WTC11 (cell line): ENCODE measurements around the gene REEP2. TPM values are rescaled to one million over a fixed set of nuclear protein-coding genes. Genes with fewer than 3 reads are reported as not detected.
A peak's percentile ranks its signal among the peaks of the same experiment; 100 is the strongest.
"Not testable (repeated sequence)": the region's sequence is repeated elsewhere in the genome, so short reads cannot be mapped to it uniquely, and the experiment has no call there.

Experiments
- ATAC-seq: fragments of 200-7000 bp; cut with Tn5 transposase; 2 replicates; pipeline ENCODE4 v1.10.0; 2021; ENCODE audit warnings: mild to moderate bottlenecking, moderate library complexity
- Bru-seq: library from RNA; stranded (reverse); fragments of 400-500 nt; gene quantifications from one replicate; lab custom pipeline; 2021; lab: Mats Ljungman, UMichigan
- CTCF ChIA-PET: fragments of 300-600 bp; sonication (Branson Sonifier 250); formaldehyde crosslinking; loops from one replicate; lab custom pipeline; 2021; ENCODE audit warnings: antibody characterized with exemption; lab: Charles Lee
- POLR2A ChIA-PET: fragments of 350-600 bp; sonication (Branson Sonifier 250); formaldehyde crosslinking; loops from one replicate; lab custom pipeline; 2021; ENCODE audit warnings: antibody characterized with exemption; lab: Charles Lee
- DNase-seq: peaks from one replicate; pipeline ENCODE4 v3.0.0; 2021; ENCODE audit warnings: low spot score
- H3K27ac Mint-ChIP-seq: 2 replicates; pipeline ENCODE4 v1.8.0; 2021; ENCODE audit warnings: mixed read lengths
- H3K27me3 Mint-ChIP-seq: 2 replicates; pipeline ENCODE4 v1.8.0; 2021; ENCODE audit warnings: low read depth, mild to moderate bottlenecking, moderate library complexity, mixed read lengths
- H3K36me3 Mint-ChIP-seq: 2 replicates; pipeline ENCODE4 v1.8.0; 2021; ENCODE audit warnings: mixed read lengths
- H3K4me1 Mint-ChIP-seq: 2 replicates; pipeline ENCODE4 v1.8.0; 2022; ENCODE audit warnings: mixed read lengths
- H3K4me3 Mint-ChIP-seq: 2 replicates; pipeline ENCODE4 v1.8.0; 2021; ENCODE audit warnings: mild to moderate bottlenecking, moderate library complexity, mixed read lengths
- H3K9me3 Mint-ChIP-seq: 2 replicates; pipeline ENCODE4 v1.8.0; 2021; ENCODE audit warnings: mixed read lengths
- ATF1 ChIP-seq: sonication (generic); formaldehyde crosslinking; IDR thresholded peaks from 2 replicates; pipeline ENCODE4 v1.8.1; 2023; ENCODE audit warnings: mild to moderate bottlenecking, moderate library complexity, missing genetic modification reagents
- ATF2 ChIP-seq: sonication (generic); formaldehyde crosslinking; IDR thresholded peaks from 2 replicates; pipeline ENCODE4 v1.8.1; 2022; ENCODE audit warnings: low read depth, missing genetic modification reagents, borderline replicate concordance
- CBFB ChIP-seq: sonication (generic); formaldehyde crosslinking; IDR thresholded peaks from 2 replicates; pipeline ENCODE4 v1.8.1; 2022; ENCODE audit warnings: mild to moderate bottlenecking, low read depth, missing genetic modification reagents
- CREM ChIP-seq: sonication (generic); formaldehyde crosslinking; IDR thresholded peaks from 2 replicates; pipeline ENCODE4 v1.8.1; 2022; ENCODE audit warnings: mild to moderate bottlenecking, missing genetic modification reagents, moderate library complexity
- E2F4 ChIP-seq: sonication (generic); formaldehyde crosslinking; IDR thresholded peaks from 2 replicates; pipeline ENCODE4 v1.8.1; 2022; ENCODE audit warnings: low read depth, mild to moderate bottlenecking, moderate library complexity, missing genetic modification reagents, borderline replicate concordance
- ELF4 ChIP-seq: sonication (generic); formaldehyde crosslinking; IDR thresholded peaks from 2 replicates; pipeline ENCODE4 v1.8.1; 2022; ENCODE audit warnings: low read depth, mild to moderate bottlenecking, moderate library complexity, missing genetic modification reagents
- GRHL2 ChIP-seq: fragments of 250-450 bp; sonication (Bioruptor Pico); IDR thresholded peaks from 2 replicates; pipeline ENCODE4 v1.8.0; 2022; ENCODE audit warnings: mild to moderate bottlenecking, moderate library complexity; ENCODE audit not compliant: insufficient replicate concordance, severe bottlenecking
- HMGA2 ChIP-seq: fragments of 250-450 bp; sonication (Bioruptor Pico); IDR thresholded peaks from 2 replicates; pipeline ENCODE4 v1.4.0; 2021; ENCODE audit warnings: mild to moderate bottlenecking, moderate library complexity
- IRF2 ChIP-seq: sonication (generic); formaldehyde crosslinking; IDR thresholded peaks from 2 replicates; pipeline ENCODE4 v1.8.0; 2022; ENCODE audit warnings: low read depth, missing genetic modification reagents, borderline replicate concordance
- MLX ChIP-seq: sonication (generic); formaldehyde crosslinking; IDR thresholded peaks from 2 replicates; pipeline ENCODE4 v1.8.1; 2023; ENCODE audit warnings: mild to moderate bottlenecking, missing genetic modification reagents, moderate library complexity
- NFATC4 ChIP-seq: fragments of 250-450 bp; sonication (Bioruptor Pico); IDR thresholded peaks from 2 replicates; pipeline ENCODE4 v1.9.0; 2021; ENCODE audit warnings: mild to moderate bottlenecking
- RELA ChIP-seq: sonication (generic); formaldehyde crosslinking; IDR thresholded peaks from 2 replicates; pipeline ENCODE4 v1.8.1; 2022; ENCODE audit warnings: missing genetic modification reagents, mild to moderate bottlenecking, borderline replicate concordance
- TP53 ChIP-seq: sonication (generic); formaldehyde crosslinking; IDR thresholded peaks from 2 replicates; pipeline ENCODE4 v1.8.1; 2023; ENCODE audit warnings: mild to moderate bottlenecking, missing genetic modification reagents
- ZMAT4 ChIP-seq: fragments of 250-450 bp; sonication (Bioruptor Pico); IDR thresholded peaks from 2 replicates; pipeline ENCODE4 v1.9.0; 2021; ENCODE audit warnings: mild to moderate bottlenecking
- ZNF416 ChIP-seq: fragments of 250-450 bp; sonication (Bioruptor Pico); IDR thresholded peaks from 2 replicates; pipeline ENCODE4 v1.9.0; 2021; ENCODE audit warnings: mild to moderate bottlenecking, inconsistent platforms
- long read RNA-seq, 3 experiments: library from RNA in 1 of 3; library from capped mRNA in 1 of 3; library from polyadenylated mRNA in 1 of 3; unstranded in 2 of 3; stranded (forward) in 1 of 3; transcript quantifications; one replicate each; pipeline ENCODE4 v2.0.0, GENCODE V29; 2021
- total RNA-seq: library from RNA; stranded (reverse); gene quantifications from 3 replicates; pipeline ENCODE4 v1.2.3, GENCODE V29; 2021

Gene REEP2
- total RNA-seq (47.7 to 51.1 TPM (median 50.9 TPM) in 3 replicates), Bru-seq, nascent RNA (percentile 56 among the genes with signal in this experiment)
- long read RNA-seq, experiment 1, transcript REEP2-202 (8 exons, 2,170 nt) = major isoform, 139 of 189 reads
- long read RNA-seq, experiment 1, transcript REEP2-201 (8 exons, 2,099 nt) = minor isoform, 17 of 189 reads
- long read RNA-seq, experiment 1, partial matches to known transcripts = 4 of 189 reads
- long read RNA-seq, experiment 1, other reads (novel, unspliced or antisense) = 28 of 189 reads
- long read RNA-seq, experiment 2, transcript REEP2-201 (8 exons, 2,099 nt) = minor isoform, 6 of 64 reads
- long read RNA-seq, experiment 2, transcript REEP2-202 (8 exons, 2,170 nt) = major isoform, 24 of 64 reads
- long read RNA-seq, experiment 2, partial matches to known transcripts = 25 of 64 reads
- long read RNA-seq, experiment 2, other reads (novel, unspliced or antisense) = 5 of 64 reads
- long read RNA-seq, experiment 3 = 0 reads

- ATAC-seq = peak; percentile 72
- ChIA-PET POLR2A (interaction anchor here (0.6 kb wide), 1 partner anchor 130 kb away, joined by 5 read pairs; no protein-coding TSS in a partner anchor), CTCF (interaction anchor here (1.3 to 4.3 kb wide), 5 partner anchors 11 to 86 kb away, joined by 5 to 32 read pairs (median 27); partner anchors contain the start of gene KDM3B)
- TF ChIP-seq ELF4 (no peak), ZMAT4 (CRISPR knock-in tag) (peak; percentile 61; the same call in 1 of the 2 replicates), HMGA2 (CRISPR knock-in tag) (no peak), CREM (CRISPR knock-in tag) (0 out of 2 replicates have a peak, but pooled peaks have one; percentile 38), CBFB (CRISPR knock-in tag) (peak; percentile 70; the same call in 1 of the 2 replicates), ATF2 (no peak), MLX (CRISPR knock-in tag) (no peak), TP53 (CRISPR knock-in tag) (no peak), NFATC4 (CRISPR knock-in tag) (no peak), ZNF416 (CRISPR knock-in tag) (no peak)
- no peaks in the 10 kb centered on the region for H3K27me3 Mint-ChIP-seq
- no peaks in the 10 kb centered on the region for H3K9me3 Mint-ChIP-seq
- peaks cover 24% of the 10 kb centered on the region for H3K36me3 Mint-ChIP-seq
- H3K27ac Mint-ChIP-seq = peak within 1 kb of the TSS; percentile 8
- peak; percentile 74 for DNase-seq
- peaks cover 19% of the 10 kb centered on the region for H3K4me1 Mint-ChIP-seq
- peak within 1 kb of the TSS; percentile 85 for H3K4me3 Mint-ChIP-seq
Observed at GRCh38 chr5:138438724-138439476, at the start of gene REEP2. REEP2 (plus strand) TSS chr5:138439057; CDS start chr5:138439209, 152 bp downstream.

- no peaks in the 10 kb centered on the region for H3K27me3 Mint-ChIP-seq
- H3K27ac Mint-ChIP-seq = no peak overlapping the region
- no peak overlapping the region for H3K4me3 Mint-ChIP-seq
- no peaks in the 10 kb centered on the region for H3K4me1 Mint-ChIP-seq
- ChIA-PET CTCF (no interaction called here), POLR2A (no interaction called here)
- TF ChIP-seq E2F4 (CRISPR knock-in tag) (no peak), RELA (CRISPR knock-in tag) (no peak), MLX (CRISPR knock-in tag) (no peak), ATF1 (CRISPR knock-in tag) (no peak), IRF2 (CRISPR knock-in tag) (no peak), GRHL2 (CRISPR knock-in tag) (no peak)
- no peaks in the 10 kb centered on the region for H3K9me3 Mint-ChIP-seq
- DNase-seq (no peak), ATAC-seq (no peak)
- H3K36me3 Mint-ChIP-seq = peaks cover 48% of the 10 kb centered on the region
Observed at GRCh38 chr5:138389332-138389731, 49.5 kb upstream of the REEP2 start.

- DNase-seq, H3K9me3 Mint-ChIP-seq, H3K27me3 Mint-ChIP-seq, H3K27ac Mint-ChIP-seq, H3K4me1 Mint-ChIP-seq, H3K4me3 Mint-ChIP-seq, POLR2A ChIA-PET, ATAC-seq: not testable (repeated sequence)
- CTCF ChIA-PET = interaction anchor here (0.9 kb wide), 1 partner anchor 38 kb away, joined by 3 read pairs; no protein-coding TSS in a partner anchor
- peaks cover 54% of the 10 kb centered on the region for H3K36me3 Mint-ChIP-seq
Observed at GRCh38 chr5:138389911-138390310, 48.9 kb upstream of the REEP2 start.
